A172 (cell line): Measurements from ENCODE around the gene SLC25A44. TPM values are rescaled to one million over a fixed set of nuclear protein-coding genes. Genes with fewer than 3 reads are reported as not detected.

Source experiments
- DNase-seq: peaks from one replicate; pipeline ENCODE4 v3.0.0-alpha.2; 2015; ENCODE audit warnings: low spot score
- total RNA-seq: library from RNA; depleted of rRNA; stranded (reverse); fragments of >200 nt; shearing (Covaris generic); gene quantifications from 2 replicates; pipeline ENCODE4 v1.2.3, GENCODE V29; 2014; rRNA removed

The SLC25A44 gene, protein sequence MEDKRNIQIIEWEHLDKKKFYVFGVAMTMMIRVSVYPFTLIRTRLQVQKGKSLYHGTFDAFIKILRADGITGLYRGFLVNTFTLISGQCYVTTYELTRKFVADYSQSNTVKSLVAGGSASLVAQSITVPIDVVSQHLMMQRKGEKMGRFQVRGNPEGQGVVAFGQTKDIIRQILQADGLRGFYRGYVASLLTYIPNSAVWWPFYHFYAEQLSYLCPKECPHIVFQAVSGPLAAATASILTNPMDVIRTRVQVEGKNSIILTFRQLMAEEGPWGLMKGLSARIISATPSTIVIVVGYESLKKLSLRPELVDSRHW
- total RNA-seq, result 25.2 and 35.8 TPM in 2 replicates

DNA sequence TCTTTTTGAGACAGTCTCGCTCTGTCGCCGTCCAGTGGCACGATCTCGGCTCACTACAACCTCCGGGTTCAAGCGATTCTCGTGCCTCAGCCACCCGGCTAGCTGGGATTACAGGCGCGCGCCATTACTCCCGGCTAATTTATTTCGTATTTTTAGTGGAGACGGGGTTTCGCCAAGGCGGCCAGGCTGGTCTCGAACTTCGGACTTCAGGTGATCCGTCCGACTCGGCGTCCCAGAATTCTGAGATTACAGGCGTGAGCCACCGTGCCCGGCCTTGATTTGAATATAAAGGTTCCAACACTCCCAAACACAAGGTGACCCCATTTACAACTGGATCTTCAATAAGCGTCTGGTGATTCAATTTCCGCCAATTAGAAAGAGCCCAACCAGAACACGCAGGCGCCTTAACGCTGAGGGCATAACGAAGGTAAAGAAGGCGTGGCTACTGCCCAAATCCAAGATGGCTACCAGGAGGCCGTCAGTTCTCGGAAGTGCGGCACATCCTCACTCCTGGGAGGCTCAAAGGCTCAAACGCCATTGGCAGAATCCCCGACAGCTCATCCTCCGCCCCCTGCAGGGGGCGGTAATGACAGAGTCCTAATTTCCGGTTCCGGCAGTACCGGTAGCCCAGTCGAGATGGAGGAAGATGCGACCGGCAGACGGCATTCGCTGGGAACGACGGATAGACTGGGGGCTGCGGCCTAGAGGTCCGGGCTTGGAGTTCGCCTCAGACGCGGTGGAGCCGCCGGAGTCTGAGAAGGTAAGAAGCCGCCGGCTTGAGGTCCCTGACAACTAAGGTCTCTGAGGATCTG lies at the start of gene SLC25A44:
TSS of gene SLC25A44 (plus strand) at position 617 of the 812 bp plus-strand sequence. CDS start 5,744 bp downstream, outside the sequence.
- DNase-seq, result peak; percentile 100

DNA sequence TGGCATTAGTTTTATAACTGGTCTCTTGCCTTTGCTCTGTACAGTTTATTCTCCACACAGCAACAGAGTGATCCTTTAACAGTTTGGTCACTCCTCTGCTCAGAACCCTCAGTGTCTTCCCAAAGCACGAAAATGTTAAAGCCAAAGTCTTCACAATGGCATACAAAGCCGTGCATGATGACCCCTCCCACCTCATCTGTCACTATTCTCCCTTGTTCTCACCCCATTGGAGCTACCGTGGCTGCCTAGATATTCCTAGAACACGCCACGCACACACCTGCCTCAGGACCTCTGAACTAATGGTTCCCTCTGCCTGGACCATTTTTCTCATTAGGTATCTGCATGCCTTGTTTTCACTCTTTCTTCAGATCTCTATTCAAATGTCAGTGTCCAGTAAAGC lies 49.2 kb upstream of the SLC25A44 start:
- no peak for DNase-seq

DNA sequence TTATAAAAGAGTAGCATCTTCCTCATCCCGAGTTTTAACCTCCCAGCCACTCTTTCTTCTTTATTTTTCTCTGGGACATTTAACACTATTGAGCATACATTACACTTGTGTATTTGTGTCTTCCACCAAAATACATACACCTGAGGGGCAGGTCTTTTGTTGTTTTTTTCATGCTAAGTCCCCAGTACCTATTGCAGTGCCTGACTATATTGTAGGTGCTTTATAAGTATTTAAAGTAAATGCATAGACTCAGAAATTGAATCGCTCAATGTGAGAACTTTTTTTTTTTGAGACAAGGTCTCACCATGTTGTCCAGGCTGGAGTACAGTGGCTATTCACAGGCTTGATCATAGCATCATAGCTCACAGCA lies 48.3 kb upstream of the SLC25A44 start:
- no peak for DNase-seq

DNA sequence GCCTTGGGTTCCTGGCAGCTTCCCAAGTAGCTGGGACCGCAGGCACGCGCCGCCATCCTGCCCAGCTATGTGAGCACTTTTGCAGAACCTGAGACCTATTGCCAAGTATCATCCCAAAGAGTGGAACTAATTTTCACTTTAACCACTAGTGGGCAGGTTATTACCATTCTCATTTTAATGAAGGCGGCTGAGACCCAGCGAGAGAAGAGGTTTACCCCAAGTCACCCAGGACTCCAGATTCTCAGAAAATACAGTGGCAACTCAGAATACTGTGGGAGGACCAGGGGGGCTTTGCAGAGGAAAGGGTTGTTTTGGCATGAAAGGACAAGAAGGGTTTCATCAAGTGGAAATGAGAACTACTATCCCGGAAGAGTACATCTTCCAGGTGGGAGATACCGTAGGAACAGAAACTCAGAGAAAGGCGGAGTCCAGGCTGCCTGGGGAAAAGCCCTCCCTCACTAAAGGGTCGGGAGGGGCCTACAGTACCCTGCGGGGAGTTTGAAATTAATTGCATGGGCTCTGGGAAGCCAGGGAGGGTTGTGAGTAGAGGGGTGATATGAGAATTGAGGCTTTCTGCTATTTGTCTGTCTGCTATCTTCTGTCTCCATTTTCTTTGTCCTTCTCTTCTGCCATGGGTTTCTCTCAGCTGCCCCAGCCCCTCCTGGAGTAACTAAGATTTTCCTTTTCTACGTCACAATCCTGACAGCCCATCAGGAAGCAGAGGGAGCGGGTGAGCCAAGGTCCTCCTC lies 47.7 kb upstream of the SLC25A44 start:
- DNase-seq, result peak; percentile 99

- DNase-seq, result no peak
Measured at GRCh38 chr1:156146769-156147405, 47.0 kb upstream of the SLC25A44 start.

DNA sequence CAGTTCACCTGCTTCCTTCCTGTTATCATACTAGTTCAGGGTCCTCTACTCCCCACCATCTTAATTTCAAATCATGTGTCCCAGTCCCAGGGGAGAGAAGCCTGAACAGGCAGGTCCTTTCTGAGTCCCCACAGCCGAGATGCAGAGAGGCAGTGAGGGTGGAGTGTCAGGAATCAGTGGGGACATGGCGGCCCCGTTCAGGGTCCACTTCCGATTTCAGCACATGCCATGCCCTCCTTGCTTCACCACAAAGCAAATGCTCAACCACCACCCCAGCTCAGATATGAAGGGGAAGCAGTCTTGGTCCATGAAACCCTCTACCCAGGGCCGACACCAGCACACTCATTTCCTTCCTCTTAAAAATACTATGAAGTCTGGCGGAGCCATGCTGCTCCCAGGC lies 45.7 kb upstream of the SLC25A44 start:
- DNase-seq, result no peak

DNA sequence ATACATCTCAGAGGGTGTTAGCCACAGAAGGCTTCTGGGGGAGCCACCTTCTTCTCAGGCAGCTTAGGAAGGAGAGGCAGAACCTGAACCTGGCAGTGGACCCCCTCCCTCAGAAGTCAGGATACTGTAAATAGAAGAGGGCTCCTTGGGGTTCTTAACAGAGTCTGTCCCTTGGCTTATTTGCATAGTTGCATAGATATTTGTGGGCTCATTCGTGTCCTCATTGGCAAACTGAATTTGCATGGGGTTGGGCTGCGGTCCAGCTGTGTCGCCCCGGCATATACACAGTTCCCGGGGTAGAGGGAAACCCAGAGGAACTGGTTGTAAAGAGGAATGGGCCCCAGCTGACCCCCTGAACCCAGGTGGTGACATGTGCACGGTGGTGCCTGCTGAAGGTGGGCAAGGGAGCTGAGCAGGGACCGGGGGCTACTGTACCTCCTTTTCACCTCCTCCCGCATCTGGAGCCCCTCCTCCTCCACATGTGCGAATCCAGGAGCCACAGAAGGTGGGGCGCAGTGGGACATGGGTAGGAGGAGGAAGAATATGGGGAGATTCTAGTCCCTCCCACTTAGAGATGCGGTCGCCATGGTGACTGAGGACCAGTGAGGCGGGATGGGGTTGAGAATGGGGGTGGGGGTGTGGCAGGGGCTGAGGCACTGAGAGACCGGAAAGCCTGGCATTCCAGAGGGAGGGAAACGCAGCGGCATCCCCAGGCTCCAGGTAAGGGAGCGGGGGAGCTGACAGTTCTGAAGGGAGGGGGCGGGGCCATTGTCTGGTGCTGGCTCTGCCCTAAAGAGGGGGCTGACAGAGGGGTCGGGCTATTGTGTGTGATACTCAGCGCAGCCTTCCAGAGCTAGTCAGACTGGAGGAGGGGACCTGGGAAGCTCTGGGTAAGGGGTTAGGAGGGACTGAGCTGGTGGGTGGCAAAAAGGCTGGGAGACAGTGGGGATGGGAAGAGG lies 44.3 kb upstream of the SLC25A44 start:
- DNase-seq, result no peak

DNA sequence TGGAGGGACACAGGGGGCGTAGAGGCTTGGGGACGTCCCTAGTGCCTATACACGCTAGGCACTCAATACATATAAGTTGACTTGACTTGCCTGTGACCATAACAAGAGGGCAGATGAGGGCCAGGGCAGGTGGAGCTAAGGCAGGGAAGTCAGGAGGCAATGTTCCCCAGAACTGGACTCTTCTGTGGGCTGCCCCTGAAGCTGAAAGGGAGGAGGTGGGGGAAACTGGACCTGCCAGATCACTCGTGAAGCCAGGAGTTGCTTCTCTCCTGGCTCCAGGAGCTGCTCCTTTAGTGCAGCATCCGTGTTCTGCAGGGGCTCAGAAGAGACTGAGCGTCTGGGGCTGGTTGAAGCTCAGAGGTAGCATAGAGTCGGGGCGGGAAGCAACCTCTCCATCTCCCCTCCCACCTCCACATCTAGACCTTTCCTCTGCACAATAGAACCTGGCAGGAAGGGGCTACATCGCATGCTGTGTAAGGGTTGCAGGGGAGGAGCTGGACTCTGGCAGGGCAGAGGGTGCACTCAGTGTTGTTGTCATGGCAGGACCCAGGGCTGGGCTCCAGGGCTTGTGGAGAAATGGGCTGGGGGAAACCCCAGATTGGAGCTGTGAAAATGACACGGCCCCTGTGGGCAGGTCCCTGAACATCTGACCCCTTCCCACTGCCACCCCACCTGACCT lies 43.4 kb upstream of the SLC25A44 start:
- no peak for DNase-seq

DNA sequence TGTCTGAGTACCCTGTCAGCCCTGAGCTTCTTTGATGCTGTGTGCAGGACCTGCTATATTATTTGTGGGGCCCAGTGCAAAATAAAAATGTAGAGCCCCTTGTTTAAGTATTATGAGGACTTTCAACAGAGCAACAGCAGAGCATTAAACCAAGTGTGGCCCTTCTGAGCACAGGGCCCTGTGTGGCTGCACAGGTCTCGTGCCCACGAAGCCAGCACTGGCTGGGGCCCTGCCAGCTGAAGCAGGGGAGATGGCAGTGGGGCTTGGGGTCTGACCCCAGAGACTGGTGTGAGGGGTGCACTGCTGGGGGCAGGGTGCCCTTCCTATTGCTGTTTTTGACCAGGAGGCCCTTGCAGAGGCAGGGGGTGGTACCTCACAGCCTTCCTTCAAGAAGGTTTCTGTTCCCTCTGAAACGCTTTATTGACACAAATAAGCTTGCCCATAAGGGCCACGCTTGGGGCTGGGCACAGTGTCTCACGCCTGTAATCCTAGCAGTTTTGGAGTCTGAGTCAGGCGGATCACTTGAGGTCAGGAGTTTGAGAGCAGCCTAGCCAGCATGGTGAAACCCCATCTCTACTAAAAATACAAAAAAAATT lies 42.7 kb upstream of the SLC25A44 start:
- DNase-seq, result no peak

GRCh38 chr1:156152628-156153027 lies 41.3 kb upstream of the SLC25A44 start:
- DNase-seq, result peak; percentile 71

DNA sequence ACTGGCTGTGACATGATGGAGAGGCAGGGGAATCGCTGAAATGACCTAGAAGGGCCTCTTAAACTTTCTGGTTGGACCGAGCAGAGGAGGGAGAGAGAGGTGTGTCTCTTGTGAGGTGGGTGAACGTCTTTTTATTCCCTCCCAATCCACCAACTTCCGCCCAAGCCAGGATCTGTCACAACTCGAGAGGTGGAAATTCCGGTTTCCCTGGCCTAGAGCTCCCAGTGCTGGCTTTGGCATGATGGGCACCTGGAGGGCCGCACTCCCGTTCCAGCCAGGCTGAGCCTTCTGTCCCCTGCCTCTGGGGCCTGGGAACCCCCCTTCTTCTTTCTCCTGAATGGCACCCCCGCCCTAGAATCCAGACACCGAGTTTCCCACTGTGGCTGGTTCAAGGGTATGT lies 40.5 kb upstream of the SLC25A44 start, which contains the start of gene SEMA4A:
TSS of gene SEMA4A (plus strand) at position 224 of the 400 bp plus-strand sequence. CDS start 994 bp downstream, outside the sequence.
- no peak for DNase-seq

- DNase-seq, result no peak
Measured at GRCh38 chr1:156154317-156154749, 39.6 kb upstream of the SLC25A44 start.

GRCh38 chr1:156155756-156156510 lies 38.0 kb upstream of the SLC25A44 start:
- no peak for DNase-seq

GRCh38 chr1:156157506-156157905 lies 36.4 kb upstream of the SLC25A44 start:
- DNase-seq, result no peak

GRCh38 chr1:156157966-156158365 lies 35.9 kb upstream of the SLC25A44 start:
- no peak for DNase-seq

GRCh38 chr1:156160000-156160742 lies 33.7 kb upstream of the SLC25A44 start:
- no peak for DNase-seq

GRCh38 chr1:156160743-156161171 lies 33.1 kb upstream of the SLC25A44 start:
- no peak for DNase-seq
